Osteoblast (primary cell): ENCODE measurements around the gene TXNL4B. TPM values are rescaled to one million over a fixed set of nuclear protein-coding genes. Genes with fewer than 3 reads are reported as not detected.

Experiments used
- DNase-seq: peaks from one replicate; pipeline ENCODE4 v3.0.0; 2011; ENCODE audit warnings: low spot score, mixed read lengths; ENCODE audit not compliant: insufficient read length; ENCODE audit errors: missing footprints
- H2AFZ ChIP-seq: 2 replicates; pipeline ENCODE4 v1.6.0; 2011; ENCODE audit warnings: mild to moderate bottlenecking, low read length
- H3K27ac ChIP-seq: 2 replicates; pipeline ENCODE4 v1.5.1; 2011; ENCODE audit warnings: mild to moderate bottlenecking, low read depth, low read length, moderate library complexity
- H3K27me3 ChIP-seq: 2 replicates; pipeline ENCODE4 v1.6.0; 2012; ENCODE audit warnings: mild to moderate bottlenecking, control low read depth, inconsistent platforms, low read length, moderate library complexity; ENCODE audit not compliant: insufficient read depth
- H3K36me3 ChIP-seq: 2 replicates; pipeline ENCODE4 v1.5.1; 2011; ENCODE audit warnings: mild to moderate bottlenecking, low read length, control low read depth, moderate library complexity; ENCODE audit not compliant: insufficient read depth
- H3K4me1 ChIP-seq: 2 replicates; pipeline ENCODE4 v1.5.1; 2011; ENCODE audit warnings: mild to moderate bottlenecking, low read length, control low read depth, moderate library complexity; ENCODE audit not compliant: insufficient read depth
- H3K4me2 ChIP-seq: 2 replicates; pipeline ENCODE4 v1.6.0; 2011; ENCODE audit warnings: mild to moderate bottlenecking, low read length; ENCODE audit not compliant: insufficient read depth
- H3K4me3 ChIP-seq: fragments of 200-600 bp; sonication (generic); 3 replicates; pipeline ENCODE4 v1.5.1; 2012; ENCODE audit warnings: mild to moderate bottlenecking, low read length, inconsistent platforms; ENCODE audit not compliant: insufficient read depth
- H3K79me2 ChIP-seq: 2 replicates; pipeline ENCODE4 v1.6.0; 2012; ENCODE audit warnings: mild to moderate bottlenecking, low read length, control low read depth, inconsistent platforms; ENCODE audit not compliant: insufficient read depth
- H3K9me3 ChIP-seq: 2 replicates; pipeline ENCODE4 v1.5.1; 2011; ENCODE audit warnings: low read depth, low read length, control low read depth
- H4K20me1 ChIP-seq: 2 replicates; pipeline ENCODE4 v1.6.0; 2012; ENCODE audit warnings: mild to moderate bottlenecking, low read length, control low read depth; ENCODE audit not compliant: insufficient read depth
- CTCF ChIP-seq: IDR thresholded peaks from 2 replicates; pipeline ENCODE4 v1.5.1; 2011; ENCODE audit warnings: mild to moderate bottlenecking, low read depth, low read length, moderate library complexity; ENCODE audit errors: extremely low read depth
- total RNA-seq: library from RNA; depleted of rRNA; stranded (reverse); fragments of >200 nt; gene quantifications from 2 replicates; pipeline ENCODE4 v1.2.3, GENCODE V29; 2012

Gene TXNL4B
- total RNA-seq, 1 donor: 12.3 TPM

- H3K4me2 ChIP-seq: peak overlapping the region; percentile 23
- TF ChIP-seq CTCF: no peak
Observed at GRCh38 chr16:72129976-72130656, 36.7 kb upstream of the TXNL4B start.

GRCh38 chr16:72128701-72129100 lies 35.3 kb upstream of the TXNL4B start:
- Histone ChIP-seq H3K27me3 (no peaks in the 10 kb centered on the region), H3K4me2 (no peak overlapping the region), H2AFZ (no peak overlapping the region), H3K9me3 (no peaks in the 10 kb centered on the region), H3K27ac (no peak overlapping the region), H4K20me1 (no peaks in the 10 kb centered on the region), H3K36me3 (no peaks in the 10 kb centered on the region), H3K79me2 (no peaks in the 10 kb centered on the region), H3K4me3 (no peak overlapping the region), H3K4me1 (peaks cover 9% of the 10 kb centered on the region)
- no peak for TF ChIP-seq CTCF
- DNase-seq: no peak

More at GRCh38 chr16:72129976-72130656, 36.7 kb upstream of the TXNL4B start:
- Histone ChIP-seq H3K79me2 (no peaks in the 10 kb centered on the region), H3K36me3 (no peaks in the 10 kb centered on the region), H4K20me1 (no peaks in the 10 kb centered on the region), H3K27ac (no peak overlapping the region), H2AFZ (no peak overlapping the region), H3K9me3 (no peaks in the 10 kb centered on the region), H3K4me3 (no peak overlapping the region), H3K4me1 (peaks cover 9% of the 10 kb centered on the region), H3K27me3 (no peaks in the 10 kb centered on the region)
- DNase-seq: no peak

DNA sequence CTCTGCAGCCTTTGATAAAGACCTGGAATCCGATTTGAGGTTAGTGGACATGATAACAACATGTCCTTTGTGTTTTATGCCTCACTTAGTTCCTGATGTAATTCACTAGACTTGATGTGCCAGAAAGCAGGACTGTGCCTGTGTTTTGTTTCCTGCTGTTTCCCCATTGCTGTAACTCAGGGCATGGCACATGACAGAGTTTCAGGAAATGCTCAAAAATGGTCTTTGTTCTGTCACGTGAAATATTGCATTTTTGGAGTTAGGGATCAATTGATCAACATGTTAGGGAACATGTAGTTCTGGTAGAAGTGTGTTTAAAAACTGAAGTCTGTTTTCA lies 33.0 kb upstream of the TXNL4B start:
- Histone ChIP-seq H4K20me1 (no peaks in the 10 kb centered on the region), H3K4me2 (no peak overlapping the region), H3K4me3 (no peak overlapping the region), H3K27ac (no peak overlapping the region), H3K9me3 (no peaks in the 10 kb centered on the region), H3K79me2 (no peaks in the 10 kb centered on the region), H3K27me3 (no peaks in the 10 kb centered on the region), H3K4me1 (peaks cover 9% of the 10 kb centered on the region), H2AFZ (no peak overlapping the region), H3K36me3 (no peaks in the 10 kb centered on the region)
- no peak for TF ChIP-seq CTCF
- DNase-seq: no peak

- H3K79me2 ChIP-seq: no peaks in the 10 kb centered on the region
- H2AFZ ChIP-seq: peak overlapping the region; percentile 20
- H3K9me3 ChIP-seq: no peaks in the 10 kb centered on the region
- H3K36me3 ChIP-seq: no peaks in the 10 kb centered on the region
- peaks cover 4% of the 10 kb centered on the region for H3K4me1 ChIP-seq
- H3K4me3 ChIP-seq: no peak overlapping the region
- H4K20me1 ChIP-seq: no peaks in the 10 kb centered on the region
- TF ChIP-seq CTCF: no peak
- no peak for DNase-seq
- H3K4me2 ChIP-seq: no peak overlapping the region
- H3K27ac ChIP-seq: no peak overlapping the region
- H3K27me3 ChIP-seq: no peaks in the 10 kb centered on the region
Observed at GRCh38 chr16:72125635-72126428, 32.4 kb upstream of the TXNL4B start.
